Astrocyte (in vitro differentiated cells and primary cell): ENCODE data around the gene PTPRE.

Experiments
- EZH2 ChIP-seq: IDR thresholded peaks from 2 replicates; pipeline ENCODE4 v1.6.1; 2012; ENCODE audit warnings: mild to moderate bottlenecking, low read length, inconsistent platforms; ENCODE audit not compliant: insufficient read depth
- TF ChIP-seq, protein P1 (sequence below): IDR thresholded peaks from 2 replicates; pipeline ENCODE4 v1.5.1; 2011; ENCODE audit warnings: low read depth, mild to moderate bottlenecking, inconsistent platforms, low read length, moderate library complexity; ENCODE audit not compliant: insufficient read depth

DNA sequence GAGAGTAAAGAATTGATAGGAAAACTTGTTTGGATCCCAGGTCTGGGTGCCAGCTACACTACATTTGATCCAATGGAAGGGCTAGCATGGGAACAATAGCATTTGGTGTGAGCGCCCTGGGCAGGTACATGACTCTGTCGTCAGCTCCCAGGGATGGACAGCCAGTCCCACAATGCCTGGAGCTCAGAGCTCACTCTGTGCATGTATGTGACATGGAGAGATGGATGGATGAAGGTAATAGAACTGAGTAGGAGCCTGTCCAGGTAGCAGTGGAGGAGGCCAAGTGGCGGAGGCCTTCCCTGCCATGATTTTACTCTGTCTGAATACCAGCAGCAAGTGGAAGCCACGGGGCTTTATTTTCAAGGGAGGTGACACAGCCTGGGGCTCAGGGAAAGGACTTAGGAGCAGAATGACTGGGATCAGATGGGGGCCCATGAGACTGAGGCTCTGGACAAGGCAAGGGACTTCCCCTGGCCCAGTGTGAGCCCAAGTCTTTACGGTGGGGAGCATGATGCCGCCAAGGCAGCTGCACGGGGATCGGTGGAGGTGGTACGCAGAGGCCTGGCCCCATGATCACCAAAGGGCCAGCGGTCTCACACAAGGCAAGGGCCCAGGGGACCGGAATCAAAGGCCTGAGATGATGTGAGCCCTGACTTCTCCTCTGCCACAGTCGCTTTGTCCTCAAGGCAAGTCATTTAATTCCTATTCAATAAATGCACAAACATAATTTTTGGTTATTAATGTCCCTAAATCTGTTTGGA, 5.9 kb downstream of the PTPRE start:
- TF ChIP-seq EZH2: no peak
- TF ChIP-seq, protein P1, sequence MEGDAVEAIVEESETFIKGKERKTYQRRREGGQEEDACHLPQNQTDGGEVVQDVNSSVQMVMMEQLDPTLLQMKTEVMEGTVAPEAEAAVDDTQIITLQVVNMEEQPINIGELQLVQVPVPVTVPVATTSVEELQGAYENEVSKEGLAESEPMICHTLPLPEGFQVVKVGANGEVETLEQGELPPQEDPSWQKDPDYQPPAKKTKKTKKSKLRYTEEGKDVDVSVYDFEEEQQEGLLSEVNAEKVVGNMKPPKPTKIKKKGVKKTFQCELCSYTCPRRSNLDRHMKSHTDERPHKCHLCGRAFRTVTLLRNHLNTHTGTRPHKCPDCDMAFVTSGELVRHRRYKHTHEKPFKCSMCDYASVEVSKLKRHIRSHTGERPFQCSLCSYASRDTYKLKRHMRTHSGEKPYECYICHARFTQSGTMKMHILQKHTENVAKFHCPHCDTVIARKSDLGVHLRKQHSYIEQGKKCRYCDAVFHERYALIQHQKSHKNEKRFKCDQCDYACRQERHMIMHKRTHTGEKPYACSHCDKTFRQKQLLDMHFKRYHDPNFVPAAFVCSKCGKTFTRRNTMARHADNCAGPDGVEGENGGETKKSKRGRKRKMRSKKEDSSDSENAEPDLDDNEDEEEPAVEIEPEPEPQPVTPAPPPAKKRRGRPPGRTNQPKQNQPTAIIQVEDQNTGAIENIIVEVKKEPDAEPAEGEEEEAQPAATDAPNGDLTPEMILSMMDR: no peak
